Head of caudate nucleus (tissue), 42 donors: Measurements from ENCODE around the gene TRIP11.

Experiments used
- DNase-seq, 42 donors: peaks; one replicate each; pipeline versions ENCODE4 v3.0.0 to v3.0.0-alpha.2; 2020 to 2021; ENCODE audit warnings: mixed read lengths in 7 of 42
- intact Hi-C: fragments of 100-400 bp; cut with DNase I; formaldehyde crosslinking; loops from one replicate; pipeline ENCODE4 v1.15.0; 2022

TRIP11 gene

GRCh38 chr14:91964011-91964410 is 75.8 kb downstream of the TRIP11 start:
- intact Hi-C loops = no loop called here
- DNase-seq = no peak

- DNase-seq = peak in 2 of 42 donors; percentile 13 to 18
Observed at GRCh38 chr14:91963465-91963864, 76.4 kb downstream of the TRIP11 start.

GRCh38 chr14:91961297-91962220 is 78.3 kb downstream of the TRIP11 start:
- intact Hi-C loops = no loop called here
- DNase-seq = no peak

More at GRCh38 chr14:91963465-91963864, 76.4 kb downstream of the TRIP11 start:
- intact Hi-C loops = no loop called here

- intact Hi-C loops = no loop called here
- no peak for DNase-seq
Observed at GRCh38 chr14:91957876-91958313, 82.0 kb downstream of the TRIP11 start.

- intact Hi-C loops = no loop called here
- DNase-seq = no peak
Observed at GRCh38 chr14:91956616-91957015, 83.2 kb downstream of the TRIP11 start.

- intact Hi-C loops = no loop called here
- DNase-seq = no peak
Observed at GRCh38 chr14:91955168-91955567, 84.7 kb downstream of the TRIP11 start.

DNA sequence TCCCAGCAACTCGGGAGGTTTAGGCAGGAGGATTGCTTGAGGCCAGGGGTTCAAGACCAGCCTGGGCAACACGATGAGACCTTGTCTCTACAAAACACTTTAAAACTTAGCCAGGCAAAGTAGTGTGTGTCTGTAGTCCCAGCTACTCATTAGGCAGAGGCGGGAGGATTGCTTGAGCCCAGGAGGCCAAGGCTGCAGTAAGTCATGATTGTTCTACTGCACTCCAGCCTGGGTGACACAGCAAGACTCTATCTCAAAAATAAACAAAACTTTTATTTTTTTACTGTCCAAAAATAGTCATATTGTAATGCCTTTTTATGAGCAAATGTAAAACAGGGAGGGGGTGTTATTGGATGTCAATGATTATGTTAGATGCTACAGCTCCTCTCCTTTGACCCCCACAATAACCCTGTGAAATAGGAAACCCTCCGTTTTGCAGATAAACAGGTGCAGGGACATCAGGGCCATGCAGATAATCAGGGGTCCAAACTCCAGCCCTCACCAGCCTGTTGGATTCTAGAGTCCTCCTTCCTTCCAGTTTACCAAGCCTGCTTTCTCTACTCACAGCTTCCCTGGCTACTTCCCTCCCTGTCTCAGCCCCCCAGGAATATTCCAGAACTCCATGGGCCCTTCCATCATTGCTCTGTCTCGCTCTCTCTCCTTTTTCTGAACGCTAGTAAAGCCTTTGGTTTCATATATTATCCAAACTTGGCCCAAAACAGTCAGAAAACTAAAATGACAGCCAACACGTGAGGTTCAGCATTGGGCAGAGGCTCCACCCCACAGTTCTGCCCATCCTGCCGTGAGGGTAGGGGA is 86.5 kb downstream of the TRIP11 start:
- intact Hi-C loops = no loop called here

GRCh38 chr14:91947475-91948184 is 92.2 kb downstream of the TRIP11 start, which contains the start of gene FBLN5:
TSS of gene FBLN5 (minus strand) at chr14:91947694. CDS start at chr14:91947229, 465 bp downstream.
- intact Hi-C loops = no loop called here
- DNase-seq = peak in 34 of 42 donors; percentile 11 to 64 (median 34)

More for the DNA sequence above, 86.5 kb downstream of the TRIP11 start:
- DNase-seq = no peak

GRCh38 chr14:91946622-91947474 is 93.0 kb downstream of the TRIP11 start:
- DNase-seq = peak in 40 of 42 donors; percentile 15 to 74 (median 40)
- intact Hi-C loops = no loop called here

GRCh38 chr14:91945751-91946621 is 93.9 kb downstream of the TRIP11 start:
- no peak for DNase-seq
- intact Hi-C loops = no loop called here

GRCh38 chr14:91942946-91943345 is 96.9 kb downstream of the TRIP11 start:
- no peak for DNase-seq
- intact Hi-C loops = no loop called here

DNA sequence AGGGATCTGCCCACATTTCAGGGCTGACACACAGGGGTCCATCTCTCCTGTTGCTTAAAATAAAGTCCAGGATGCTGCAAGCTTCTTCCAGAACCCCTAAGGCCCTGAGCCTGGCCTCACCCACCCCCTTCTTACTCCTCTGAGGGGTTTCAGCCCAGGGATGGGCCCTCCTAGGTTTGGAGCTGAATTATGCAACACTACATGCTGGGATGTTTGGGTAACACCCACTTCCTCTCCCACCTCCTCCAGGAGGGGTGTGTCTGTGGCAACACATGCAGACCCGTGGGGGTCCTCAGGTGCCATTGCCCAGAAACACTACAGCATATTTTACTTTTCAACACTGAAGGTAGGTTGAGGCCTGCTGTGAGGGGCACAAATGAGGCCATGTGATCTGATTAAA is 97.7 kb downstream of the TRIP11 start:
- no peak for DNase-seq
- intact Hi-C loops = no loop called here

GRCh38 chr14:91940209-91940608 is 99.7 kb downstream of the TRIP11 start:
- intact Hi-C loops = no loop called here
- no peak for DNase-seq

DNA sequence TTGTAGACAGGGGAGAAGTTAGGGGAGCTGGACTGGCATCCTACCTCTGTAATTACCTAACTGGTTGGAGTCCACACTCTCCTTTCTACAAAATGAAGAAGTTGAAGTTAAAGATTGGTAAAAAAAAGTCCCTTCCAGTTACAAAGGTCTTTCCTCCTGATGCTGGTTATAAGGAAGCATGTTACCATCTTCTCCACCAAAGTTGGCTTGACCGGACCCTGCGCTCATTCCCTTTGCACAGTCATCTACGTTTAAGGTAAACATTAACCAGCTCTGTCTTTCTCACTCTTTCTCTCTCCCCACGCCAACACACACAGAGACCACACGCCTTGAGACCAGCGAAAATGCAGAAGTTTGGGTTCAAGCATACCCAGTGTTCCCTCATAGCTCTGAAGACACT is 104.3 kb downstream of the TRIP11 start:
- no peak for DNase-seq
- intact Hi-C loops = no loop called here

GRCh38 chr14:91934554-91935285 is 105.1 kb downstream of the TRIP11 start:
- intact Hi-C loops = no loop called here
- DNase-seq = no peak

DNA sequence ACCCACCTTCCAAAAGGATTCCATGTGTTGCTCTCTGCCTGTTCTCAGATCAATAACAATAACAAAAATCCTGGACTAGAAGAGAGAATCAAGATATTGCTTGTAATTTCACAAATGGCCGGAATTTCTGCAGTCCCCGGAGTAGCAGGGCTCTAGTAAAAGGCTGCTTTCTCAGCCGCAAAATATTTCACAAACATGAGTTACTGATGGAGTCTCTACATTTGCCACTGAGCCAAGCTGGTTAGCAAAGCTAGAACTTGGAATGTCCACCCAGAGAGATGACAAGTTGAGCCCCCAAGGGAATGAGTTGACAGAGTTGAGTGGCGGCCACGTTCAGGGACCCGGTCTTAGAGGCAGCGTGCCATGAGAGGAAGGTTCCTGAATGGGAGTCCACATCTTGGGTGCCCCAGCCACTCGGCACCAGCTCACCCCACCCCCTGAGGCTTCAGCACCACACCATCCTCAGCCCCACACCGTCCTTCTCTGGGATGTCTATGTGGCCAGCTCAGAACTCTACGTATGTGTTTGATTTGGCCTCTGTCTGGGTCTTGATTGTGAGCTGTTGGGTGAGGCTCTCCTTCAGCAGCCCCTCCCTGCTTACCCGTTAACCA is 108.3 kb downstream of the TRIP11 start:
- intact Hi-C loops = no loop called here
- no peak for DNase-seq
